NT2/D1 (cell line): Measurements from ENCODE around the gene FOSB.

ENCODE experiments used
- SUZ12 ChIP-seq: IDR thresholded peaks from 2 replicates; pipeline ENCODE4 v1.6.1; 2011; ENCODE audit not compliant: insufficient read length, insufficient read depth; ENCODE audit errors: extremely low read depth
- YY1 ChIP-seq: IDR thresholded peaks from 2 replicates; pipeline ENCODE4 v1.6.1; 2011; ENCODE audit not compliant: insufficient read length, insufficient read depth
- ZNF274 ChIP-seq: IDR thresholded peaks from 2 replicates; pipeline ENCODE4 v1.6.1; 2011; ENCODE audit warnings: mild to moderate bottlenecking, low read depth, low read length

DNA sequence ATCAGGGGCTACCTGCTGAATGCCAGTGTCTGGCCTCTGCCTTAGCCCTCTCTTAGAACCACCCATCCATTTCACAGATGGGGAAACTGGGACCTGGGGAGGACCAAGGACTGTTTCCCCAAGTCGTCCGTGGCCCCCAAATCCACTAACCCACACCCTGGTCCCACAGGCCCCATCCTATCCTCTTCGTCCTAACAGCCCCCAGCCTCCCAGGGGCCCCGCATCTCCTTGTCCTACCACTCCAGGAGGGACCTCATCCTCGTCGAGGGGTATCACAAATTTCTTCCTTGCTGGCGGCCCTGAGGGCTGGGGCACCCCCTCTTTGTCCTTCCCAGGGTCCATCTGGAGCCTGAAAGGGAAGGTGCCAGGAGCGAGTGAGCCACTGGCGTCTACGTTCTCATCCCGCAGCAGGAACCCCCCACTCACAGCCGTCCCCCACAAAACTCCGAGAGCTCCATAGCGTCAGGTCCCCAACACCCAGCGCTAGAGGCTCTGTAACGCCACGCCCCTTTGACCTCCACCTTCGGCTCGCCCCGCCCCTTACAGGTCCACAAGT lies 44.7 kb upstream of the FOSB start:
- TF ChIP-seq YY1, result no peak
- no peak for TF ChIP-seq SUZ12
- TF ChIP-seq ZNF274, result no peak
